NB4 (cell line): ENCODE data around the gene PNPLA7.

Experiments
- DNase-seq: peaks from one replicate; pipeline ENCODE4 v3.0.0; 2010; ENCODE audit warnings: low read depth
- H3K4me3 ChIP-seq: one replicate; pipeline ENCODE4 v1.5.1; 2011; ENCODE audit warnings: mild to moderate bottlenecking, low read depth, low read length, moderate library complexity
- CTCF ChIP-seq: IDR thresholded peaks from one replicate; pipeline ENCODE4 v1.5.1; 2012; ENCODE audit warnings: low read depth, low read length
- MYC ChIP-seq: IDR thresholded peaks from 2 replicates; pipeline ENCODE4 v1.6.1; 2011; ENCODE audit warnings: low read depth, low read length
- POLR2A ChIP-seq: IDR thresholded peaks from 2 replicates; pipeline ENCODE4 v1.6.1; 2011; ENCODE audit warnings: mild to moderate bottlenecking; ENCODE audit not compliant: insufficient read length; ENCODE audit errors: extremely low read depth
- TF ChIP-seq, protein P1 (sequence below): IDR thresholded peaks from 2 replicates; pipeline ENCODE4 v1.6.1; 2011; ENCODE audit warnings: low read depth, low read length

PNPLA7 gene

GRCh38 chr9:137421838-137422603, 128.2 kb downstream of the PNPLA7 start:
- peak overlapping the region; percentile 81 for H3K4me3 ChIP-seq
- no peak for DNase-seq
- TF ChIP-seq POLR2A (no peak), CTCF (no peak), MYC (no peak)
- TF ChIP-seq, protein P1, sequence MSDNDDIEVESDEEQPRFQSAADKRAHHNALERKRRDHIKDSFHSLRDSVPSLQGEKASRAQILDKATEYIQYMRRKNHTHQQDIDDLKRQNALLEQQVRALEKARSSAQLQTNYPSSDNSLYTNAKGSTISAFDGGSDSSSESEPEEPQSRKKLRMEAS: no peak

DNA sequence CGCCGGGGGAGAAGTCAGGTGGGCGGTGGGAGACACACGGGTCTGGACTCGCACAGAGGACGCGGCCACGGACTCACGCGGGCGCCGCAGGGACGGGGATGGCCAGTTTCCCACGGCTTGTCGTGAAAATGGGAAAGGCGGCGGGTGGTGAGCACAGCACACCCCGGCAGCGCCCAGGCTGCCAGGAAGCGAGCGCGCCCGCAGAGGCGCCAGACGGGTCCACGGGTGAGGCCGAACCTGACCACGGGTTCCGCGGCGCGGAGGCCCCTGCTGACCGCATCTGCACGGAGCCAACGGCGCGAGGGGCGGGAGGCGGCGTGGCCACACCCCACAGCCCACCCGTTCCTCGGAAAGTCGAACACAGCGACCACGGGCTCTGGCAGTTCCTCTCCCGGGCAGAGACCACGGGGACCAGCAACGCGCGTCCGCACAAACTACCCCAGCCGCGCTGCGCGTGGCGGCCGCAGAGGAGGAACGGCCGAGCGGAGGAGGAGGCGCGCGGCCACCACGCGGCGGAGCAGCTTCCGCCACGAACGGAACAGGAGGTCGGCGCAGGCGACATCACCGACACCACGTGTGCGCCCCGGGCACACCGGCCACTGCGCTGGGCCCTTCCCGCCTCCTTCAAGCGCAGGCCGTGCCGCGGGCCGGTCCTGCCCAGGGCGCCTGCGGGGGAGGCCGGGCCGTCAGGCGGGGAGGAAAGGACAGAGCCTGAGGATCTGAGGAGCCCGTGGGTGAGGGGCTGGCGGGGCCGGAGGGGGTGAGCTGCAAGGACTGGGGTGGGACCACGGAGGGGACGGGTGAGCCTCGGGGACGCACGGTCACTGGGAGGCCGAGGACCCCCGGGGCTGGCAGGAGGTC, 132.8 kb downstream of the PNPLA7 start:
- TF ChIP-seq MYC: no peak
- TF ChIP-seq POLR2A: no peak
- TF ChIP-seq CTCF: no peak
- TF ChIP-seq, protein P1: no peak
- H3K4me3 ChIP-seq: peak overlapping the region; percentile 17
- DNase-seq: peak; percentile 59

- DNase-seq: no peak
- TF ChIP-seq POLR2A: no peak
- TF ChIP-seq, protein P1: no peak
- no peak for TF ChIP-seq MYC
- TF ChIP-seq CTCF: no peak
- no peak overlapping the region for H3K4me3 ChIP-seq
These were observed 133.5 kb downstream of the PNPLA7 start for GRCh38 chr9:137416563-137417151.

DNA sequence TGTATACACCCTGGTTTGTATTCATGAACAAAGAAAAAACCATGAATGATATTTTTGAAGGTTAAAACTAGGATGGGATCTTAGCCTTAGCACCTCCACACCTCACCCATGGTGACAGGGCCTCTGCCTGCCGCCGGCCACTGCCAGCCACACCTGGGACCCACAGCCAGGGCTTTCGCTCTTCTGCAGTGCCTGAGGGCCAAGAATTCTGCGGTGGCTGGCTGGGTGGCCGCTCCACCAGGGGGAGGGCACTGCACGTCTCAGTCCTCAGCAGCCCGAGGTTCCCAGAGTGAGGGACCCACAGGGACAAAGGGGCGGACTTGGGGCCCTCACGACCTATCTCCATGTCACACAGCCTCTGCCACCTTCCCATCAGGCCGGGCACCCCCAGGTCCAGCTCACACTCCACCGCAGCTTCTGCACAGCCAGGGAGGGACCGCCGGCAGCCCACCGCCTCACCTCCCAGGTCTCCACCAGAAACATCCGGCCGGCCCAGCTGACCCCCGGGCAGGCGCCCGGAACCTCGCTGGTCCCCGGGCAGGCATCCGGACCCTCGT, 134.1 kb downstream of the PNPLA7 start:
- DNase-seq: no peak
- TF ChIP-seq POLR2A (no peak), CTCF (no peak), MYC (no peak)
- TF ChIP-seq, protein P1: no peak
- H3K4me3 ChIP-seq: no peak overlapping the region

DNA sequence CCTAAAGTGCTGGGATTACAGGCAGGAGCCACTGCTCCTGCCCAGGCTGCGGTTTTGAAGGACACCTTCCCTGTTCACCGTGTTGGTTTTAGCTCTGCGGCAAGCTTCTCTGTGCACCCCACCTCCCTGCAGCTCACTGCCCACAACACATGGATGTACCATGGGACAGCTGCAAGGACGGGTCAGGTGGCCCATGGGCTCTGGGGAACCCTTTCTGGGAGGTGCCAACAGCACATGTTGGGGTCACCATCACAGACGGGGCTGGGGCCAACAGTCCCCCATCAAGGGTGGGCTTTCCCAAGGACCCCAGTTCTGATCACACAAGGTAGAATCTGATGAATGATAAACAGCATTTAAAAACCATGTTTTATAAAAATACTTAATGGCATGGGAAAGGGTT, 134.8 kb downstream of the PNPLA7 start:
- no peak for DNase-seq
- H3K4me3 ChIP-seq: no peak overlapping the region
- TF ChIP-seq, protein P1: no peak
- TF ChIP-seq MYC (no peak), POLR2A (no peak), CTCF (no peak)
